H1 (cell line): ENCODE data around the gene TCF7L1. TPM values are rescaled to one million over a fixed set of nuclear protein-coding genes. Genes with fewer than 3 reads are reported as not detected.

Experiments used
- CTCF ChIA-PET: fragments of 300-600 bp; sonication (Branson Sonifier 250); formaldehyde crosslinking; loops from one replicate; lab custom pipeline; 2021; ENCODE audit not compliant: partially characterized antibody; lab: Charles Lee
- POLR2A ChIA-PET: fragments of 300-600 bp; sonication (Branson Sonifier 250); formaldehyde crosslinking; loops from one replicate; lab custom pipeline; 2021; ENCODE audit warnings: inconsistent platforms; ENCODE audit not compliant: partially characterized antibody; lab: Charles Lee
- DNase-seq, 2 experiments: peaks; one replicate each; pipeline versions ENCODE4 v3.0.0 to v3.0.0-alpha.2; 2010 to 2022; ENCODE audit warnings: low spot score in 2 of 2, low read depth in 1 of 2, mixed read lengths in 1 of 2
- FAIRE-seq: peaks from 2 replicates; lab custom pipeline; 2011; peaks lifted over from hg19 to GRCh38; lab: Jason Lieb, UNC
- H2AFZ ChIP-seq: 2 replicates; pipeline ENCODE4 v1.8.1; 2012; ENCODE audit warnings: low read length, inconsistent platforms
- H2AK5ac ChIP-seq: 2 replicates; pipeline ENCODE4 v1.6.1; 2013; ENCODE audit warnings: low read depth, low read length
- H2BK120ac ChIP-seq: replicated peaks from 2 replicates; pipeline ENCODE3; 2013; ENCODE audit warnings: low read depth, low read length, inconsistent platforms
- H2BK12ac ChIP-seq: 2 replicates; pipeline ENCODE4 v1.6.1; 2013; ENCODE audit warnings: low read depth, low read length
- H2BK15ac ChIP-seq: 2 replicates; pipeline ENCODE4 v1.6.1; 2013; ENCODE audit warnings: low read length
- H2BK20ac ChIP-seq: 2 replicates; pipeline ENCODE4 v1.6.1; 2013; ENCODE audit warnings: low read length
- H2BK5ac ChIP-seq: 2 replicates; pipeline ENCODE4 v1.6.1; 2013; ENCODE audit warnings: low read depth, low read length
- H3K14ac ChIP-seq: 2 replicates; pipeline ENCODE4 v1.6.1; 2013; ENCODE audit warnings: inconsistent platforms; ENCODE audit not compliant: insufficient read length
- H3K18ac ChIP-seq: 2 replicates; pipeline ENCODE4 v1.6.1; 2013; ENCODE audit warnings: low read length; ENCODE audit errors: extremely low read depth
- H3K23ac ChIP-seq: 2 replicates; pipeline ENCODE4 v1.6.1; 2013; ENCODE audit warnings: inconsistent platforms; ENCODE audit not compliant: insufficient read length
- H3K23me2 ChIP-seq: 2 replicates; pipeline ENCODE4 v1.6.1; 2013; ENCODE audit warnings: low read depth, low read length
- H3K27ac ChIP-seq: 2 replicates; pipeline ENCODE4 v1.6.1; 2011; ENCODE audit warnings: low read depth, low read length, inconsistent platforms
- H3K27me3 ChIP-seq, 4 experiments: replicated peaks in 1 of 4; 1 replicate in 1 of 4; 2 replicates in 3 of 4; pipeline versions ENCODE4 v1.6.1 to v1.8.1; 2011 to 2013; ENCODE audit warnings: low read length in 3 of 4, mild to moderate bottlenecking in 3 of 4, inconsistent platforms in 2 of 4, mixed read lengths in 2 of 4, moderate library complexity in 1 of 4; ENCODE audit not compliant: control insufficient read depth in 3 of 4, insufficient read depth in 3 of 4; ENCODE audit errors: extremely low read depth in 1 of 4
- H3K36me3 ChIP-seq, 4 experiments: 2 replicates each; pipeline versions ENCODE4 v1.6.1 to v1.8.1; 2011 to 2013; ENCODE audit warnings: mild to moderate bottlenecking in 4 of 4, low read length in 3 of 4, moderate library complexity in 2 of 4, control low read depth in 1 of 4, inconsistent platforms in 1 of 4; ENCODE audit not compliant: insufficient read depth in 4 of 4, control insufficient read depth in 2 of 4
- H3K4ac ChIP-seq: replicated peaks from 2 replicates; pipeline ENCODE3; 2013; ENCODE audit warnings: low read length, low read depth, mixed read lengths, inconsistent platforms; ENCODE audit not compliant: insufficient read length
- H3K4me1 ChIP-seq, 4 experiments: replicated peaks in 1 of 4; 1 replicate in 1 of 4; 2 replicates in 3 of 4; pipeline versions ENCODE4 v1.6.1 to v1.8.1; 2011 to 2013; ENCODE audit warnings: low read length in 3 of 4, inconsistent platforms in 2 of 4, mixed read lengths in 1 of 4; ENCODE audit not compliant: insufficient read depth in 4 of 4, control insufficient read depth in 3 of 4
- H3K4me2 ChIP-seq, 2 experiments: 2 replicates each; pipeline versions ENCODE4 v1.6.1 to v1.8.1; 2011 to 2013; ENCODE audit warnings: low read depth in 2 of 2, low read length in 2 of 2, control low read depth in 1 of 2, inconsistent platforms in 1 of 2, mild to moderate bottlenecking in 1 of 2; ENCODE audit not compliant: insufficient read depth in 1 of 2
- H3K4me3 ChIP-seq, 4 experiments: fragments of 200-600, 300-600 bp in 1 of 4; sonication (generic), shearing (Covaris generic), sonication (Bioruptor Twin) in 1 of 4; 2 replicates each; pipeline versions ENCODE4 v1.5.1 to v1.8.1; 2011 to 2016; ENCODE audit warnings: low read length in 4 of 4, low read depth in 3 of 4, control low read depth in 2 of 4, inconsistent platforms in 2 of 4, mild to moderate bottlenecking in 2 of 4, mixed read lengths in 1 of 4, moderate library complexity in 1 of 4; ENCODE audit not compliant: insufficient read depth in 2 of 4; ENCODE audit errors: extremely low read depth in 1 of 4
- H3K56ac ChIP-seq: replicated peaks from 2 replicates; pipeline ENCODE3; 2013; ENCODE audit warnings: low read depth, mild to moderate bottlenecking, mixed read lengths, low read length, inconsistent platforms; ENCODE audit not compliant: insufficient read length
- H3K79me1 ChIP-seq: 2 replicates; pipeline ENCODE4 v1.6.1; 2013; ENCODE audit warnings: low read depth, low read length, control low read depth
- H3K79me2 ChIP-seq, 2 experiments: 2 replicates each; pipeline versions ENCODE4 v1.6.1 to v1.8.1; 2012 to 2013; ENCODE audit warnings: low read length in 2 of 2, mild to moderate bottlenecking in 2 of 2, inconsistent platforms in 1 of 2; ENCODE audit not compliant: insufficient read depth in 2 of 2, control insufficient read depth in 1 of 2
- H3K9ac ChIP-seq, 4 experiments: replicated peaks in 1 of 4; 1 replicate in 1 of 4; 2 replicates in 3 of 4; pipeline versions ENCODE4 v1.6.1 to v1.8.1; 2011 to 2013; ENCODE audit warnings: low read depth in 3 of 4, low read length in 3 of 4, control low read depth in 2 of 4, mild to moderate bottlenecking in 2 of 4, moderate library complexity in 2 of 4, inconsistent platforms in 1 of 4; ENCODE audit errors: extremely low read depth in 1 of 4
- H3K9me3 ChIP-seq, 2 experiments: 2 replicates each; pipeline versions ENCODE4 v1.6.1 to v1.8.1; 2012 to 2013; ENCODE audit warnings: mild to moderate bottlenecking in 2 of 2, moderate library complexity in 2 of 2, control low read depth in 1 of 2, inconsistent platforms in 1 of 2, low read depth in 1 of 2, low read length in 1 of 2, mixed read lengths in 1 of 2; ENCODE audit not compliant: insufficient read depth in 2 of 2
- H4K20me1 ChIP-seq, 2 experiments: replicated peaks in 1 of 2; 2 replicates each; pipeline versions ENCODE3 to v1.8.1; 2011 to 2013; ENCODE audit warnings: inconsistent platforms in 2 of 2, low read length in 2 of 2, mild to moderate bottlenecking in 1 of 2; ENCODE audit not compliant: insufficient read depth in 2 of 2, control insufficient read depth in 1 of 2
- H4K5ac ChIP-seq: 2 replicates; pipeline ENCODE4 v1.6.1; 2013; ENCODE audit warnings: low read length, low read depth, mixed read lengths, inconsistent platforms; ENCODE audit not compliant: insufficient read length
- H4K8ac ChIP-seq: 2 replicates; pipeline ENCODE4 v1.8.0; 2013; ENCODE audit warnings: mild to moderate bottlenecking, moderate library complexity, low read length, inconsistent platforms; ENCODE audit not compliant: insufficient read depth; ENCODE audit errors: extremely low read depth
- H4K91ac ChIP-seq: replicated peaks from 2 replicates; pipeline ENCODE3; 2013; ENCODE audit warnings: low read length, mixed read lengths, inconsistent platforms; ENCODE audit not compliant: insufficient read length
- BCL11A ChIP-seq, 2 experiments: IDR thresholded peaks; one replicate each; pipeline ENCODE4 v1.6.1; 2011; ENCODE audit warnings: low read depth in 2 of 2, low read length in 2 of 2, mild to moderate bottlenecking in 2 of 2
- CEBPB ChIP-seq: IDR thresholded peaks from 2 replicates; pipeline ENCODE4 v1.6.1; 2012; ENCODE audit warnings: low read depth, low read length
- GABPA ChIP-seq: IDR thresholded peaks from 2 replicates; pipeline ENCODE4 v1.6.1; 2011; ENCODE audit warnings: mild to moderate bottlenecking, low read length, moderate library complexity, borderline replicate concordance; ENCODE audit not compliant: insufficient read depth
- JUND ChIP-seq: IDR thresholded peaks from 2 replicates; pipeline ENCODE4 v1.6.1; 2011; ENCODE audit warnings: mild to moderate bottlenecking, improper control_type of control experiment, low read length
- KDM1A ChIP-seq: fragments of 200-600, 300-600 bp; sonication (generic); IDR thresholded peaks from 2 replicates; pipeline ENCODE4 v1.7.1; 2016; ENCODE audit warnings: mild to moderate bottlenecking, low read length, borderline replicate concordance
- POLR2A ChIP-seq, 2 experiments: IDR thresholded peaks; 1 replicate in 1 of 2; 2 replicates in 1 of 2; pipeline ENCODE4 v1.6.1; 2011; ENCODE audit warnings: low read depth in 2 of 2, low read length in 2 of 2, mild to moderate bottlenecking in 2 of 2; ENCODE audit errors: control extremely low read depth in 1 of 2
- RAD21 ChIP-seq, 2 experiments: IDR thresholded peaks in 1 of 2; conservative IDR thresholded peaks in 1 of 2; 2 replicates each; pipeline ENCODE4 v1.6.1; 2011; ENCODE audit warnings: low read depth in 2 of 2, low read length in 2 of 2, improper control_type of control experiment in 1 of 2, inconsistent platforms in 1 of 2, mild to moderate bottlenecking in 1 of 2, moderate library complexity in 1 of 2
- SP1 ChIP-seq: IDR thresholded peaks from 2 replicates; pipeline ENCODE4 v1.6.1; 2011; ENCODE audit warnings: low read depth, low read length
- SP2 ChIP-seq: IDR thresholded peaks from 2 replicates; pipeline ENCODE4 v1.6.1; 2012; ENCODE audit warnings: mild to moderate bottlenecking, low read length, inconsistent platforms
- WGBS, 2 experiments: shearing (Covaris generic) in 1 of 2; methylation state at CpG; one replicate each; pipeline versions ENCODE4 v1.1.6 to v1.1.7; 2013 to 2015; ENCODE audit warnings: low lambda C conversion rate in 2 of 2, mixed read lengths in 2 of 2, inconsistent platforms in 1 of 2, low coverage in 1 of 2, missing lambda C conversion rate in 1 of 2; ENCODE audit not compliant: insufficient replicate concordance in 2 of 2, insufficient coverage in 1 of 2, insufficient read length in 1 of 2; ENCODE audit errors: extremely low coverage in 1 of 2, missing lambda C conversion rate in 1 of 2; 5-methylcytosine and 5-hydroxymethylcytosine counted together
- polyA plus RNA-seq, 7 experiments: library from polyadenylated mRNA; depleted of rRNA in 3 of 7; stranded (reverse) in 5 of 7; unstranded in 2 of 7; fragments of >200 nt in 5 of 7; fragments of 200-250 nt in 2 of 7; gene quantifications; 1 replicate in 5 of 7; 2 replicates in 1 of 7; 4 replicates in 1 of 7; pipeline versions ENCODE4 v1.2.1 to v1.2.3, GENCODE V29; 2011 to 2013; ENCODE audit warnings: missing spikeins in 2 of 7, mixed read lengths in 2 of 7
- total RNA-seq: library from RNA; stranded (reverse); fragmentation: NEBNext Ultra II Directional; extraction: Animal tissue kit (Norgen Biotek cat#: 25700); gene quantifications from 2 replicates; pipeline ENCODE4 v1.2.1, GENCODE V29; 2021
- TF ChIP-seq, protein P1 (sequence below): IDR thresholded peaks from 2 replicates; pipeline ENCODE4 v1.6.1; 2011; ENCODE audit warnings: low read depth, mild to moderate bottlenecking, low read length; ENCODE audit not compliant: insufficient read depth
- TF ChIP-seq, protein P2 (sequence below): IDR thresholded peaks from 2 replicates; pipeline ENCODE4 v1.6.1; 2012; ENCODE audit warnings: low read length, inconsistent platforms

The TCF7L1 gene
- total and polyA plus RNA-seq, 2 of the 8 experiments (the other 6 are each of a cell fraction or from before 2014, with no cell fraction given), result 27.5 to 108 TPM

DNA sequence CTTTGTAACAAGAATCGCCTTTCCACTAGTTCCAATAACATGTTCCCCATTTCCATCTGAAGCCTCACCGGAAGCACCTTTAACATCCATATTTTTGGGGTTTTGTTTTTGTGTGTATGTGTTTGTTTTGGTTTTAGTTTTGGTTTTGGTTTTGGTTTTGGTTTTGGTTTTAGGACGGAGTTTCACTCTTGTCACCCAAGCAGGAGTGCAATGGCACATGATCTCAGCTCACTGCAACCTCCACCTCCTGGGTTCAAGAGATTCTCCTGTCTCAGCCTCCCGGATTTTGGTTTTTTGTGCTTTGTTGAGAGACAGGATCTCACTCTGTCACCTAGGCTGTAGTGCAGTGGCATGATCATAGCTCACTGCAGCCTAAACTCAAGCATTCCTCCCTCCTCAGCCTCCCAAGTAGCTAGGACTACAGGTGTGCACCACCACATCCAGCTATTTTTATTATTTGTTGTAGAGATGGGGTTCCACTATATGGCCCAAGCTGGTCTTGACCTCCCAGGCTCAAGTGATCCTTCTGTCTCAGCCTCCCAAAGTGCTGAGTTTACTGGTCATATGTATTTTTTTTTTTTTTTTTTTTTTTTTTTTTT, 158.3 kb downstream of the TCF7L1 start:
- CTCF ChIA-PET, result interaction anchor here (0.6 to 2.2 kb wide), 13 partner anchors 9 to 228 kb away, joined by 3 to 14 read pairs (median 3); no protein-coding TSS in a partner anchor
- H3K27me3 ChIP-seq, result no peaks in the 10 kb centered on the region
- H3K56ac ChIP-seq, result no peak overlapping the region
- no peak for TF ChIP-seq CEBPB
- no peak for TF ChIP-seq SP1
- no peak for TF ChIP-seq SP2
- TF ChIP-seq KDM1A, result no peak
- TF ChIP-seq, protein P1, sequence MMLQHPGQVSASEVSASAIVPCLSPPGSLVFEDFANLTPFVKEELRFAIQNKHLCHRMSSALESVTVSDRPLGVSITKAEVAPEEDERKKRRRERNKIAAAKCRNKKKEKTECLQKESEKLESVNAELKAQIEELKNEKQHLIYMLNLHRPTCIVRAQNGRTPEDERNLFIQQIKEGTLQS, result no peak
- TF ChIP-seq RAD21 (IDR thresholded peaks at IDR 0.05 in 1 of 2, conservative IDR thresholded peaks at IDR 0.05 in 1 of 2; ENCODE audit: low read depth in 2 of 2, low read length in 2 of 2), result no peak
- TF ChIP-seq BCL11A (IDR thresholded peaks at IDR 0.05; ENCODE audit: low read depth in 2 of 2, low read length in 2 of 2), result no peak
- no peak for TF ChIP-seq GABPA
- TF ChIP-seq, protein P2, sequence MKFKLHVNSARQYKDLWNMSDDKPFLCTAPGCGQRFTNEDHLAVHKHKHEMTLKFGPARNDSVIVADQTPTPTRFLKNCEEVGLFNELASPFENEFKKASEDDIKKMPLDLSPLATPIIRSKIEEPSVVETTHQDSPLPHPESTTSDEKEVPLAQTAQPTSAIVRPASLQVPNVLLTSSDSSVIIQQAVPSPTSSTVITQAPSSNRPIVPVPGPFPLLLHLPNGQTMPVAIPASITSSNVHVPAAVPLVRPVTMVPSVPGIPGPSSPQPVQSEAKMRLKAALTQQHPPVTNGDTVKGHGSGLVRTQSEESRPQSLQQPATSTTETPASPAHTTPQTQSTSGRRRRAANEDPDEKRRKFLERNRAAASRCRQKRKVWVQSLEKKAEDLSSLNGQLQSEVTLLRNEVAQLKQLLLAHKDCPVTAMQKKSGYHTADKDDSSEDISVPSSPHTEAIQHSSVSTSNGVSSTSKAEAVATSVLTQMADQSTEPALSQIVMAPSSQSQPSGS, result no peak
- TF ChIP-seq JUND, result no peak
- TF ChIP-seq POLR2A (IDR thresholded peaks at IDR 0.05; ENCODE audit: control extremely low read depth in 1 of 2, low read depth in 2 of 2, low read length in 2 of 2), result no peak

More for the DNA sequence above, 158.3 kb downstream of the TCF7L1 start:
- H3K9ac ChIP-seq, result no peak overlapping the region
- POLR2A ChIA-PET, result interaction anchor here (0.6 to 1.6 kb wide), 5 partner anchors 16 to 231 kb away, joined by 3 to 4 read pairs (median 3); no protein-coding TSS in a partner anchor
- H3K79me1 ChIP-seq, result peaks cover 3% of the 10 kb centered on the region; the same call in 1 of the 2 replicates
- peaks cover 0 to 15% of the 10 kb centered on the region in 2 experiments; a peak in 1 of 4 replicates for H3K79me2 ChIP-seq
- no peak overlapping the region for H3K4me2 ChIP-seq
- no peak overlapping the region for H2AK5ac ChIP-seq
- H3K18ac ChIP-seq, result no peak overlapping the region
- H4K5ac ChIP-seq, result no peak overlapping the region
- H3K23me2 ChIP-seq, result no peaks in the 10 kb centered on the region
- H3K27ac ChIP-seq, result no peak overlapping the region
- no peak overlapping the region for H4K8ac ChIP-seq
- H3K4ac ChIP-seq, result no peak overlapping the region
- no peaks in the 10 kb centered on the region for H3K9me3 ChIP-seq
- no peak overlapping the region for H2BK20ac ChIP-seq
- H4K20me1 ChIP-seq, result peaks cover 0 to 3% of the 10 kb centered on the region in 2 experiments
- H2BK5ac ChIP-seq, result no peak overlapping the region
- H3K4me3 ChIP-seq, result no peak overlapping the region
- H2AFZ ChIP-seq, result no peak overlapping the region
- no peak overlapping the region for H2BK12ac ChIP-seq
- no peak for DNase-seq
- peaks cover 0 to 16% (median 1%) of the 10 kb centered on the region in 4 experiments; a peak in 3 of 7 replicates for H3K4me1 ChIP-seq
- no peak overlapping the region for H3K14ac ChIP-seq
- no peak overlapping the region for H4K91ac ChIP-seq
- peaks cover 2 to 21% (median 8%) of the 10 kb centered on the region in 4 experiments; a peak in 4 of 8 replicates for H3K36me3 ChIP-seq
- WGBS, 2 experiments, result 95% methylated on average over 4 of the region's 4 CpGs; no CpG with 5 or more reads in 1 of the 2 experiments
- H2BK15ac ChIP-seq, result no peak overlapping the region
- no peak for FAIRE-seq
- no peak overlapping the region for H2BK120ac ChIP-seq
- no peak overlapping the region for H3K23ac ChIP-seq
